GM19397 (cell line): ENCODE measurements around the gene CDKL5.

Experiments used
- ATAC-seq: cut with Tn5 transposase; IDR thresholded peaks from one replicate; pipeline ENCODE4 v1.9.1; 2021; ENCODE audit warnings: mild to moderate bottlenecking, moderate library complexity; ENCODE audit not compliant: unreplicated experiment

Gene CDKL5

GRCh38 chrX:18687856-18688495 lies 262.6 kb downstream of the CDKL5 start:
- no peak for ATAC-seq

DNA sequence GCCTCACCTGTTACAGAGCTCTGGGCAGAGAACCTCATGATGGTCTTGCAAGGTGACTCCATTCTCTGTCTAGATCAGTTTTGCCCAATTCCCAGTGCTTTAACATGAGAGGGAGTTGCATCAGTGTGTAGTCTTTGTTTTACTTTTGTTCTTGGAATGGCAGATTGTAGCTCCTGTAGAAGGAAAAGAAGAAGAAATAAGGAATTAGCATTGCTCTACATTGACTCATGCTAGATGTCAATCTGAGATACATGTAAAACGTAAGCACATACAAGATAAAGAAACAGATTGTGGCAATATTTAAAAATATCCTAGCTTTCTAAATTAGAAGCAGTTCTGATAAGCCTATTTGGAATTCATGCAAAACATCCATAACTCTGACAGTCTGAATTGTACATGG lies 266.0 kb downstream of the CDKL5 start:
- no peak for ATAC-seq

DNA sequence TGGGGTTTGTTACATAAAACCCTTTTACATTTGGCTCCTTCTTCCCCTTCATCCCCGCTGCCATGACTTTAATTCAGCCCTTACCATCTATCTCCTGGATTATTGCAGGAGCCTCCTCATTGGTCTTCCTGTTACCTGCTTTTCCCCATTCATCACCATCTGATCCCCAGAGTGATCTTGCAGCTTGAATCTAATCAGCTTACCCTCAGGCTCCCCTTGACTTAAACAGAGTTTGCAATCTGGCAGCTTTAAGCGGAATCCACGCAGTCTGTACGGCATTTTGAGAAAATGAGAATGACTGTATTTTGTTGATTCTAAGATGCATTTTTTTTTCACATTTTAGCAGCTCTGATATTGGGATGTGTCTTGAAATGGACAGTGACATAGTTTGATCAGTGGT lies 267.1 kb downstream of the CDKL5 start:
- no peak for ATAC-seq

- ATAC-seq: no peak
These were observed 271.2 kb downstream of the CDKL5 start for GRCh38 chrX:18696653-18697052.

GRCh38 chrX:18698737-18699650 lies 273.6 kb downstream of the CDKL5 start:
- no peak for ATAC-seq

- no peak for ATAC-seq
These were observed 276.4 kb downstream of the CDKL5 start for GRCh38 chrX:18701621-18702361.

DNA sequence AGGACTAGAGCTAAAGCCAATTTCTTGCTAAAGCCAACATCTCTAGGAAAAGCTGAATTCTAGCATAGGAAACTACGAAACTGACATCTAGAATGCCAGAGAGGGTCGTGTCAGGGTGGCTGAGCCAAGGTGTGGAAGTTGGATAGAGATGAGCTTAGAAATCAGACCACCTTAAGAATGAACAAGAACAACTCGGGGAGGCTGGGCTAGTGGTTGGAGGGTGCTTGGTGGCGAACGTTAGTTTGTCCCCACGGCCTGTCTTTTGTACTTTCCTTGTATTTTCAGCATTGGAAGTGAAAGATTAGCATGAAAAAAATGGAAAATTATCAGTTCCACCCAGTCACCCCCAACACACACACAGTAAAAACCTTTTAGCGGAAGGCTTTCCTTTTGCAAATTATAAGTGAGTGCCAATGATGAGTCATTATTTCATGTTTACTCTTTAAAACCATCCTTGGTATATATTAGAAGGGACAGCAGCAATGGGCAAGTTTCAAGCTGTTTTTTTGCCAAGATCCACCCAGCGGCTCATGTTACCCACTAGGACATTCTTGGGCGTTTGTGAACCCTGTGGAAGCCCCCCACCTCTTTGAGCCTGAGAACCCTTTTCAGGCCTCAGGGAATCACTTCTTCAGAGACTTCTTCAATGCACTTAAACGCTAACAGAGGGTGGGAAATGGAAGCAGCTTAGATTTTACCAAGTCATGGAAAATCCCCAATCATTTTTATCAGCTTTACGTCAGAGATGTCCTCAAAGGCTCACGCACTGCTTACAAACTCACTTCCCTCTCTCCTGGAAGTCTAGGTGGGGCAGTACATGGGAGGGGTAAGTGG lies 277.2 kb downstream of the CDKL5 start:
- ATAC-seq: no peak
